Neural cell (in vitro differentiated cells): ENCODE data around the gene MYLK. TPM values are rescaled to one million over a fixed set of nuclear protein-coding genes. Genes with fewer than 3 reads are reported as not detected.

Source experiments
- H2AFZ ChIP-seq: fragments of 200-600, 300-800 bp; sonication (generic), shearing (Covaris generic); 2 replicates; pipeline ENCODE4 v1.6.0; 2014; ENCODE audit warnings: low read depth, mild to moderate bottlenecking, antibody characterized with exemption, low read length, moderate library complexity
- H3F3A ChIP-seq: fragments of 200-600 bp; shearing (Covaris generic); 2 replicates; pipeline ENCODE4 v1.6.1; 2016; ENCODE audit warnings: mild to moderate bottlenecking, moderate library complexity, mixed read lengths, antibody characterized with exemption, low read length; ENCODE audit not compliant: insufficient read depth, poor library complexity, severe bottlenecking
- H3K27ac ChIP-seq: fragments of 200-600, 300-800 bp; sonication (generic), shearing (Covaris generic); 2 replicates; pipeline ENCODE4 v1.5.1; 2014; ENCODE audit warnings: mild to moderate bottlenecking, low read length, moderate library complexity
- H3K27me3 ChIP-seq: fragments of 300-800, 200-600 bp; sonication (generic), shearing (Covaris generic); 2 replicates; pipeline ENCODE4 v1.6.0; 2014; ENCODE audit warnings: mild to moderate bottlenecking, low read depth, low read length, moderate library complexity; ENCODE audit not compliant: insufficient read depth
- H3K36me3 ChIP-seq: fragments of 300-800, 200-600 bp; sonication (generic), shearing (Covaris generic); 2 replicates; pipeline ENCODE4 v1.5.1; 2014; ENCODE audit warnings: mild to moderate bottlenecking, antibody characterized with exemption, low read length, moderate library complexity; ENCODE audit not compliant: insufficient read depth
- H3K4me2 ChIP-seq: fragments of 300-800, 200-600 bp; sonication (generic), shearing (Covaris generic); 2 replicates; pipeline ENCODE4 v1.6.0; 2014; ENCODE audit warnings: mild to moderate bottlenecking, low read length
- H3K4me3 ChIP-seq: fragments of 300-800, 200-600 bp; sonication (generic), shearing (Covaris generic); 2 replicates; pipeline ENCODE4 v1.5.1; 2014; ENCODE audit warnings: mild to moderate bottlenecking, low read length, moderate library complexity
- H3K79me2 ChIP-seq: fragments of 200-600 bp; shearing (Covaris generic); replicated peaks from 2 replicates; pipeline ENCODE4 v1.6.0; 2014; ENCODE audit warnings: mild to moderate bottlenecking, low read length, moderate library complexity; ENCODE audit not compliant: insufficient read depth
- H3K9ac ChIP-seq: fragments of 300-800, 200-600 bp; sonication (generic), shearing (Covaris generic); 2 replicates; pipeline ENCODE4 v1.6.1; 2016; ENCODE audit warnings: mild to moderate bottlenecking, low read length, mixed read lengths
- H3K9me2 ChIP-seq: fragments of 200-600 bp; shearing (Covaris generic); 2 replicates; pipeline ENCODE4 v1.6.1; 2016; ENCODE audit warnings: mild to moderate bottlenecking, low read length, mixed read lengths; ENCODE audit not compliant: insufficient read depth
- H3K9me3 ChIP-seq: fragments of 200-600, 300-800 bp; sonication (generic), shearing (Covaris generic); 2 replicates; pipeline ENCODE4 v1.6.1; 2016; ENCODE audit warnings: mild to moderate bottlenecking, mixed run types, low read length, moderate library complexity, mixed read lengths
- H4K20me1 ChIP-seq: fragments of 200-600 bp; shearing (Covaris generic); 2 replicates; pipeline ENCODE4 v1.6.1; 2016; ENCODE audit warnings: mild to moderate bottlenecking, mixed run types; ENCODE audit not compliant: insufficient read depth
- EP300 ChIP-seq: fragments of 450-650 bp; conservative IDR thresholded peaks from 2 replicates; pipeline ENCODE4 v1.6.1; 2014; ENCODE audit warnings: antibody characterized with exemption, mild to moderate bottlenecking, moderate library complexity; ENCODE audit not compliant: poor library complexity, severe bottlenecking
- EZH2 ChIP-seq: fragments of 200-600, 300-800 bp; shearing (Covaris generic), sonication (generic); IDR thresholded peaks from 2 replicates; pipeline ENCODE4 v1.6.1; 2014; ENCODE audit warnings: antibody characterized with exemption, low read length, borderline replicate concordance, mild to moderate bottlenecking; ENCODE audit not compliant: insufficient read depth, poor library complexity, severe bottlenecking
- MXI1 ChIP-seq: fragments of 450-650 bp; conservative IDR thresholded peaks from 2 replicates; pipeline ENCODE4 v1.6.1; 2014; ENCODE audit warnings: antibody characterized with exemption, mild to moderate bottlenecking; ENCODE audit not compliant: poor library complexity, severe bottlenecking
- POLR2AphosphoS5 ChIP-seq: IDR thresholded peaks from 2 replicates; pipeline ENCODE4 v1.6.1; 2012
- RAD21 ChIP-seq: fragments of 450-650 bp; conservative IDR thresholded peaks from 2 replicates; pipeline ENCODE4 v1.6.1; 2014; ENCODE audit warnings: antibody characterized with exemption, mild to moderate bottlenecking, moderate library complexity
- SMC3 ChIP-seq: fragments of 450-650 bp; conservative IDR thresholded peaks from 2 replicates; pipeline ENCODE4 v1.6.1; 2014; ENCODE audit warnings: antibody characterized with exemption, mild to moderate bottlenecking, moderate library complexity; ENCODE audit not compliant: poor library complexity
- TAF1 ChIP-seq: IDR thresholded peaks from 2 replicates; pipeline ENCODE4 v1.6.1; 2012; ENCODE audit warnings: low read depth
- polyA plus RNA-seq: library from polyadenylated mRNA; depleted of rRNA; stranded (reverse); fragments of >200 nt; gene quantifications from 2 replicates; pipeline ENCODE4 v1.2.3, GENCODE V29; 2014
- TF ChIP-seq, protein P1 (sequence below): fragments of 450-650 bp; IDR thresholded peaks from 2 replicates; pipeline ENCODE4 v1.5.1; 2014; ENCODE audit warnings: antibody characterized with exemption, mild to moderate bottlenecking, moderate library complexity; ENCODE audit not compliant: poor library complexity, severe bottlenecking
- TF ChIP-seq, protein P2 (sequence below): IDR thresholded peaks from 2 replicates; pipeline ENCODE4 v1.6.1; 2012; ENCODE audit warnings: borderline replicate concordance

The MYLK gene
- polyA plus RNA-seq, 1 donor from 2014 or later = 0.43 TPM

DNA sequence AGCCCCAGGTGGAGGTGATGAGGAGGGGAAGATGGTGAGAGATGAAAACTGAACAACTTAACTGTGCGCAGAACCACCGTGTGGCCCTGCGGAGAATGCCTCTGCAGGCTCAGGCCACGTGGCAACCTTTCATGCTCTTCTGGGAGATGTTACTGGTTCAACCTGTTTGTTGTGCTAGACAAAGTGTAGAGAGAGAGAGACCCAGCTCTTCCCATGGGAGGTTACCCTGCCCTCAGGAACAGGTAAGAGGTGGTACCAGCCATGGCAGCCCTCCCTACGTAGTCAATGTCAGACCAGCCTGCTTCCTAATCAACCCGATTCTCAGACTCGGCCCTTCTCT is 262.3 kb downstream of the MYLK start:
- TF ChIP-seq EZH2 (no peak), EP300 (no peak), TAF1 (no peak), MXI1 (no peak), SMC3 (no peak), RAD21 (no peak), POLR2AphosphoS5 (no peak)
- TF ChIP-seq, protein P1, sequence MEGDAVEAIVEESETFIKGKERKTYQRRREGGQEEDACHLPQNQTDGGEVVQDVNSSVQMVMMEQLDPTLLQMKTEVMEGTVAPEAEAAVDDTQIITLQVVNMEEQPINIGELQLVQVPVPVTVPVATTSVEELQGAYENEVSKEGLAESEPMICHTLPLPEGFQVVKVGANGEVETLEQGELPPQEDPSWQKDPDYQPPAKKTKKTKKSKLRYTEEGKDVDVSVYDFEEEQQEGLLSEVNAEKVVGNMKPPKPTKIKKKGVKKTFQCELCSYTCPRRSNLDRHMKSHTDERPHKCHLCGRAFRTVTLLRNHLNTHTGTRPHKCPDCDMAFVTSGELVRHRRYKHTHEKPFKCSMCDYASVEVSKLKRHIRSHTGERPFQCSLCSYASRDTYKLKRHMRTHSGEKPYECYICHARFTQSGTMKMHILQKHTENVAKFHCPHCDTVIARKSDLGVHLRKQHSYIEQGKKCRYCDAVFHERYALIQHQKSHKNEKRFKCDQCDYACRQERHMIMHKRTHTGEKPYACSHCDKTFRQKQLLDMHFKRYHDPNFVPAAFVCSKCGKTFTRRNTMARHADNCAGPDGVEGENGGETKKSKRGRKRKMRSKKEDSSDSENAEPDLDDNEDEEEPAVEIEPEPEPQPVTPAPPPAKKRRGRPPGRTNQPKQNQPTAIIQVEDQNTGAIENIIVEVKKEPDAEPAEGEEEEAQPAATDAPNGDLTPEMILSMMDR = no peak
- H3K36me3 ChIP-seq = no peaks in the 10 kb centered on the region
- no peaks in the 10 kb centered on the region for H3K9me3 ChIP-seq
- no peak overlapping the region for H3K27ac ChIP-seq
- H3K4me2 ChIP-seq = no peak overlapping the region
- H4K20me1 ChIP-seq = no peaks in the 10 kb centered on the region
- no peak overlapping the region for H2AFZ ChIP-seq
- H3K79me2 ChIP-seq = no peaks in the 10 kb centered on the region
- H3K27me3 ChIP-seq = no peaks in the 10 kb centered on the region
- H3K9me2 ChIP-seq = no peaks in the 10 kb centered on the region
- no peak overlapping the region for H3K4me3 ChIP-seq
- H3K9ac ChIP-seq = no peak overlapping the region
- no peaks in the 10 kb centered on the region for H3F3A ChIP-seq

DNA sequence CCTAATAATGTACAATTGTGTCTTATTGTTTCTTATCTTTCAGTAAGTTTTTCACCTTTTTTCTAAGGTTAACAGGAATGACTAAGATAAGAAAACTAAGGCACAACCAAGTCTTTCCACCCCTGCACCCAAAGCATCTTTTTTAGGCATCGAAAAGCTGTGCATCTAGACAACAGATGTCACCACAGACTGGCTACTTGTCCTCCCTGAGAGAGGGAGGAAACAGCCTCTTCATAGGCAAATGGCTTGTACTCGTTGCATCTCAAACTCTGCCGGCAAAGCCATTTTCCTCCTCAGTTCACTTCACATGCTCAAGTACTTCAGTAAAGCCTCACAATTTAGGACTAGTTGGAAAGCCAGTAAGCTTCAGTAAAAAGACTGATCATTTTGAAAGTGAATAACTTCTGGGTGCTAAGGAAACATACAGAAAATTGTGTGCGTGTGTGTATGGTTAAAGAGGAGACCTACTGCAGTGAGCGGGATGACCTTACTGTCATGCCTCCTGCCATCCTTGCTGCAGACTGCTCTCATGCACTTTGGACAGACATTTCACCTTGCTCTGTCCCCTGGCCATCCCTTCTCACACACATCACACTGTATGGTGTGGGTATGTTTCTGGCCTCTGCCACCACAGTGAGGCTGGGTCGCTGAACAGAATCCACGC is 262.8 kb downstream of the MYLK start:
- Histone ChIP-seq H3F3A (no peaks in the 10 kb centered on the region), H2AFZ (no peak overlapping the region), H3K4me2 (no peak overlapping the region), H3K9me2 (no peaks in the 10 kb centered on the region), H3K36me3 (no peaks in the 10 kb centered on the region), H3K4me3 (no peak overlapping the region), H3K9ac (no peak overlapping the region), H4K20me1 (no peaks in the 10 kb centered on the region), H3K79me2 (no peaks in the 10 kb centered on the region), H3K27me3 (no peaks in the 10 kb centered on the region), H3K9me3 (no peaks in the 10 kb centered on the region), H3K27ac (no peak overlapping the region)
- TF ChIP-seq, protein P1 = no peak
- TF ChIP-seq, protein P2, sequence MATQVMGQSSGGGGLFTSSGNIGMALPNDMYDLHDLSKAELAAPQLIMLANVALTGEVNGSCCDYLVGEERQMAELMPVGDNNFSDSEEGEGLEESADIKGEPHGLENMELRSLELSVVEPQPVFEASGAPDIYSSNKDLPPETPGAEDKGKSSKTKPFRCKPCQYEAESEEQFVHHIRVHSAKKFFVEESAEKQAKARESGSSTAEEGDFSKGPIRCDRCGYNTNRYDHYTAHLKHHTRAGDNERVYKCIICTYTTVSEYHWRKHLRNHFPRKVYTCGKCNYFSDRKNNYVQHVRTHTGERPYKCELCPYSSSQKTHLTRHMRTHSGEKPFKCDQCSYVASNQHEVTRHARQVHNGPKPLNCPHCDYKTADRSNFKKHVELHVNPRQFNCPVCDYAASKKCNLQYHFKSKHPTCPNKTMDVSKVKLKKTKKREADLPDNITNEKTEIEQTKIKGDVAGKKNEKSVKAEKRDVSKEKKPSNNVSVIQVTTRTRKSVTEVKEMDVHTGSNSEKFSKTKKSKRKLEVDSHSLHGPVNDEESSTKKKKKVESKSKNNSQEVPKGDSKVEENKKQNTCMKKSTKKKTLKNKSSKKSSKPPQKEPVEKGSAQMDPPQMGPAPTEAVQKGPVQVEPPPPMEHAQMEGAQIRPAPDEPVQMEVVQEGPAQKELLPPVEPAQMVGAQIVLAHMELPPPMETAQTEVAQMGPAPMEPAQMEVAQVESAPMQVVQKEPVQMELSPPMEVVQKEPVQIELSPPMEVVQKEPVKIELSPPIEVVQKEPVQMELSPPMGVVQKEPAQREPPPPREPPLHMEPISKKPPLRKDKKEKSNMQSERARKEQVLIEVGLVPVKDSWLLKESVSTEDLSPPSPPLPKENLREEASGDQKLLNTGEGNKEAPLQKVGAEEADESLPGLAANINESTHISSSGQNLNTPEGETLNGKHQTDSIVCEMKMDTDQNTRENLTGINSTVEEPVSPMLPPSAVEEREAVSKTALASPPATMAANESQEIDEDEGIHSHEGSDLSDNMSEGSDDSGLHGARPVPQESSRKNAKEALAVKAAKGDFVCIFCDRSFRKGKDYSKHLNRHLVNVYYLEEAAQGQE = no peak
